K562 (cell line): ENCODE measurements around the gene LYPD4. TPM values are rescaled to one million over a fixed set of nuclear protein-coding genes. Genes with fewer than 3 reads are reported as not detected.

Experiments used
- ATAC-seq: fragments of 200-7000 bp; cut with Tn5 transposase; 3 replicates; pipeline ENCODE4 v1.9.1; 2020; ENCODE audit warnings: moderate library complexity
- BruUV-seq: library from RNA; stranded (reverse); fragments of 400-500 nt; replicated peaks from 2 replicates; lab custom pipeline; 2021; lab: Mats Ljungman, UMichigan
- CTCF ChIA-PET: fragments of 300-600 bp; formaldehyde crosslinking; extraction: SDS; loops from one replicate; lab custom pipeline; 2021; ENCODE audit warnings: low intra/inter-chr PET ratio; lab: Yijun Ruan, JAX
- POLR2A ChIA-PET: fragments of 300-600, 350-650 bp; sonication (Branson Sonifier 250); formaldehyde crosslinking; extraction: SDS; loops from one replicate; lab custom pipeline; 2021; ENCODE audit warnings: antibody characterized with exemption, inconsistent platforms; lab: Yijun Ruan, JAX
- DNase-seq, 4 experiments: peaks; one replicate each; pipeline versions ENCODE4 v3.0.0 to v3.0.0-alpha.2; 2011 to 2018; ENCODE audit warnings: low spot score in 3 of 4, mixed read lengths in 3 of 4; ENCODE audit errors: extremely low read depth in 1 of 4
- FAIRE-seq: peaks from 2 replicates; lab custom pipeline; 2011; peaks lifted over from hg19 to GRCh38; lab: Jason Lieb, UNC
- H2AFZ ChIP-seq: 2 replicates; pipeline ENCODE4 v1.6.0; 2011; ENCODE audit warnings: low read depth, low read length, control low read depth, inconsistent platforms
- H3K27ac ChIP-seq: fragments of 200-600 bp; 3 replicates; pipeline ENCODE4 v1.8.0; 2011; ENCODE audit warnings: low read depth, mild to moderate bottlenecking, control low read depth, inconsistent platforms, low read length, moderate library complexity, mixed read lengths; ENCODE audit errors: extremely low read depth
- H3K27me3 ChIP-seq, 2 experiments: fragments of 300-600 bp in 1 of 2; 2 replicates in 1 of 2; 3 replicates in 1 of 2; pipeline versions ENCODE4 v1.6.0 to v1.8.0; 2011; ENCODE audit warnings: inconsistent platforms in 2 of 2, low read length in 2 of 2, mild to moderate bottlenecking in 1 of 2, mixed read lengths in 1 of 2, moderate library complexity in 1 of 2; ENCODE audit not compliant: control insufficient read depth in 2 of 2, insufficient read depth in 2 of 2
- H3K36me3 ChIP-seq: fragments of 300-600 bp; 3 replicates; pipeline ENCODE4 v1.8.0; 2011; ENCODE audit warnings: mild to moderate bottlenecking, low read length, inconsistent platforms; ENCODE audit not compliant: control insufficient read depth, insufficient read depth
- H3K4me1 ChIP-seq, 2 experiments: fragments of 200-600 bp in 1 of 2; replicated peaks in 1 of 2; 2 replicates in 1 of 2; 3 replicates in 1 of 2; pipeline versions ENCODE4 v1.5.1 to v1.8.0; 2011; ENCODE audit warnings: inconsistent platforms in 2 of 2, low read length in 2 of 2, mild to moderate bottlenecking in 1 of 2, mixed read lengths in 1 of 2, moderate library complexity in 1 of 2; ENCODE audit not compliant: control insufficient read depth in 2 of 2, insufficient read depth in 2 of 2
- H3K4me2 ChIP-seq: 2 replicates; pipeline ENCODE4 v1.6.1; 2011; ENCODE audit warnings: low read length, control low read depth, inconsistent platforms, mixed read lengths; ENCODE audit not compliant: insufficient read depth
- H3K4me3 ChIP-seq: fragments of 200-600 bp; sonication (generic), shearing (Covaris generic); 2 replicates; pipeline ENCODE4 v1.5.1; 2016; ENCODE audit warnings: control low read depth, inconsistent platforms
- H3K79me2 ChIP-seq: fragments of 200-600 bp; 3 replicates; pipeline ENCODE4 v1.8.0; 2011; ENCODE audit warnings: low read length, inconsistent platforms; ENCODE audit not compliant: control insufficient read depth, insufficient read depth
- H3K9ac ChIP-seq, 2 experiments: 2 replicates each; pipeline versions ENCODE4 v1.6.0 to v1.6.1; 2011; ENCODE audit warnings: low read depth in 2 of 2, low read length in 2 of 2, control low read depth in 1 of 2, inconsistent platforms in 1 of 2, mild to moderate bottlenecking in 1 of 2, mixed read lengths in 1 of 2; ENCODE audit not compliant: insufficient read depth in 1 of 2
- H3K9me1 ChIP-seq: one replicate; pipeline ENCODE4 v1.6.0; 2011; ENCODE audit warnings: inconsistent platforms, mild to moderate bottlenecking, low read length, moderate library complexity; ENCODE audit not compliant: control insufficient read depth, insufficient read depth
- H3K9me3 ChIP-seq: replicated peaks from 2 replicates; pipeline ENCODE4 v1.5.1; 2011; ENCODE audit warnings: low read depth, low read length, inconsistent platforms; ENCODE audit not compliant: control insufficient read depth, insufficient read depth
- H4K20me1 ChIP-seq: replicated peaks from 2 replicates; pipeline ENCODE4 v1.6.1; 2011; ENCODE audit warnings: low read length, inconsistent platforms, mixed read lengths; ENCODE audit not compliant: control insufficient read depth, insufficient read depth
- E2F4 ChIP-seq: sonication (generic); formaldehyde crosslinking; IDR thresholded peaks from 2 replicates; pipeline ENCODE4 v1.8.0; 2022; ENCODE audit warnings: mild to moderate bottlenecking, low read depth, missing genetic modification reagents
- ETV6 ChIP-seq, 3 experiments: fragments of 150-350 bp in 1 of 3; sonication (generic) in 1 of 3; formaldehyde crosslinking in 1 of 3; IDR thresholded peaks; 2 replicates each; pipeline versions ENCODE4 v1.6.1 to v1.8.0; 2014 to 2022; ENCODE audit warnings: borderline replicate concordance in 2 of 3, low read depth in 2 of 3, antibody characterized with exemption in 1 of 3, low read length in 1 of 3, mild to moderate bottlenecking in 1 of 3, missing genetic modification reagents in 1 of 3
- GTF2B ChIP-seq: IDR thresholded peaks from 2 replicates; pipeline ENCODE4 v1.6.1; 2011; ENCODE audit not compliant: insufficient read length; ENCODE audit errors: extremely low read depth
- MED1 ChIP-seq: sonication (generic); formaldehyde crosslinking; IDR thresholded peaks from 2 replicates; pipeline ENCODE4 v1.8.1; 2023; ENCODE audit warnings: missing genetic modification reagents, borderline replicate concordance
- MXI1 ChIP-seq: IDR thresholded peaks from 2 replicates; pipeline ENCODE4 v1.6.1; 2011; ENCODE audit warnings: low read depth, mild to moderate bottlenecking, improper control_type of control experiment, low read length
- POLR2A ChIP-seq: fragments of 450-650 bp; conservative IDR thresholded peaks from 2 replicates; pipeline ENCODE4 v1.6.1; 2016
- SNRNP70 ChIP-seq: fragments of 200-400 bp; formaldehyde crosslinking; optimal IDR thresholded peaks from 2 replicates; pipeline ENCODE3; 2017; ENCODE audit warnings: low read depth, low read length
- ZBTB5 ChIP-seq: fragments of 450-650 bp; IDR thresholded peaks from 2 replicates; pipeline ENCODE4 v1.6.1; 2017; ENCODE audit warnings: antibody characterized with exemption
- ZFX ChIP-seq: sonication (generic); formaldehyde crosslinking; IDR thresholded peaks from 2 replicates; pipeline ENCODE4 v1.8.0; 2022; ENCODE audit warnings: mild to moderate bottlenecking, missing genetic modification reagents, moderate library complexity
- ZNF354B ChIP-seq: fragments of 250-450 bp; sonication (Bioruptor Pico); IDR thresholded peaks from 2 replicates; pipeline ENCODE4 v1.4.0; 2020
- ZNF696 ChIP-seq: fragments of 250-450 bp; sonication (Bioruptor Pico); conservative IDR thresholded peaks from 2 replicates; pipeline ENCODE4 v1.4.0; 2020; ENCODE audit warnings: mild to moderate bottlenecking, moderate library complexity
- ZNF75A ChIP-seq: fragments of 450-650 bp; formaldehyde crosslinking; IDR thresholded peaks from 2 replicates; pipeline ENCODE4 v1.4.0; 2020; ENCODE audit warnings: mild to moderate bottlenecking
- ZZZ3 ChIP-seq: fragments of 450-650 bp; IDR thresholded peaks from 2 replicates; pipeline ENCODE4 v1.6.1; 2016; ENCODE audit warnings: antibody characterized with exemption, mild to moderate bottlenecking, moderate library complexity
- WGBS: fragments of 100-300 bp; shearing (Covaris generic); methylation state at CpG from one replicate; pipeline ENCODE4 v1.1.6; 2016; ENCODE audit warnings: low coverage, mixed read lengths; ENCODE audit not compliant: insufficient coverage; ENCODE audit errors: missing lambda C conversion rate; 5-methylcytosine and 5-hydroxymethylcytosine counted together
- in situ Hi-C: fragments of 300-500 bp; cut with MboI; formaldehyde crosslinking; loops from 4 replicates; pipeline ENCODE4 v1.15.0; 2018; ENCODE audit warnings: inconsistent platforms, mixed read lengths
- intact Hi-C: fragments of 100-400 bp; cut with micrococcal nuclease; formaldehyde crosslinking; loops from 2 replicates; pipeline ENCODE4 v1.14.2; 2022
- polyA plus RNA-seq, 8 experiments: library from polyadenylated mRNA; depleted of rRNA in 4 of 8; stranded (reverse) in 5 of 8; unstranded in 3 of 8; fragments of >200 nt; fragmentation: Nextera tagmentation in 2 of 8; fragmentation: Illumina TruSeq in 1 of 8; extraction: Ambion mirVana in 2 of 8; extraction: Trizol in 1 of 8; gene quantifications; 2 replicates each; pipeline versions ENCODE4 v1.2.1 to v1.2.3, GENCODE V29; 2011 to 2014; ENCODE audit warnings: inconsistent platforms in 1 of 8, missing spikeins in 1 of 8
- total RNA-seq, 7 experiments: library from RNA; depleted of rRNA in 6 of 7; stranded (reverse); fragments of >200 nt in 6 of 7; fragmentation: Illumina TruSeq in 2 of 7; extraction: Trizol in 2 of 7; gene quantifications; 2 replicates each; pipeline versions ENCODE4 v1.2.1 to v1.2.3, GENCODE V29; 2011 to 2021; ENCODE audit warnings: low replicate concordance in 1 of 7
- TF ChIP-seq, protein P1 (sequence below), 2 experiments: IDR thresholded peaks; 2 replicates each; pipeline ENCODE4 v1.6.1; 2011; ENCODE audit warnings: borderline replicate concordance in 1 of 2, control low read depth in 1 of 2, low read depth in 1 of 2, low read length in 1 of 2, mild to moderate bottlenecking in 1 of 2, mixed read lengths in 1 of 2, moderate library complexity in 1 of 2; ENCODE audit not compliant: insufficient read depth in 1 of 2, insufficient read length in 1 of 2, poor library complexity in 1 of 2, severe bottlenecking in 1 of 2; ENCODE audit errors: extremely low read depth in 1 of 2

The LYPD4 gene
- total and polyA plus RNA-seq, 9 of the 15 experiments (the other 6 are each of a cell fraction or from before 2014, with no cell fraction given), result 0.11 TPM; not detected in 8

- no peak for TF ChIP-seq E2F4 (CRISPR knock-in tag)
- no peak for TF ChIP-seq GTF2B
- TF ChIP-seq ZNF354B (CRISPR knock-in tag), result no peak
- no peak for TF ChIP-seq ZZZ3
- no peak for TF ChIP-seq MXI1
- no peak for TF ChIP-seq ZNF75A (CRISPR knock-in tag)
- no peak for TF ChIP-seq ETV6 (IDR thresholded peaks at IDR 0.05; ENCODE audit: borderline replicate concordance in 1 of 2, low read depth in 2 of 2, low read length in 1 of 2)
- TF ChIP-seq ETV6 (CRISPR knock-in tag; IDR thresholded peaks at IDR 0.05; ENCODE audit: borderline replicate concordance), result no peak
Measured at GRCh38 chr19:41869374-41869955, 25.0 kb upstream of the LYPD4 start (continued).

DNA sequence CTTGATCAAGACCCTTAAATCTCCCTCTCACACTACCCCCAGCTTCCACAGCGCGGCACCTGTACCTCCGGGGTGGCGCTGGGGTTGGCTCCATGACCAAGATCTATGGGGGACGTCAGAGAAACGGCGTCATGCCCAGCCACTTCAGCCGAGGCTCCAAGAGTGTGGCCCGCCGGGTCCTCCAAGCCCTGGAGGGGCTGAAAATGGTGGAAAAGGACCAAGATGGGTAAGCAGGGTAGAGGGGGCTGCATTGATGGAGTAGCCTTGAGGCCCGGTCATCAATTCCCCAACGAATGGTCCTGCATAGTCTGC lies 24.5 kb upstream of the LYPD4 start:
- peaks cover 42% of the 10 kb centered on the region for H3K79me2 ChIP-seq
- TF ChIP-seq POLR2A, result 0 out of 2 replicates have a peak, but pooled peaks have one; percentile 4
- TF ChIP-seq, protein P1, sequence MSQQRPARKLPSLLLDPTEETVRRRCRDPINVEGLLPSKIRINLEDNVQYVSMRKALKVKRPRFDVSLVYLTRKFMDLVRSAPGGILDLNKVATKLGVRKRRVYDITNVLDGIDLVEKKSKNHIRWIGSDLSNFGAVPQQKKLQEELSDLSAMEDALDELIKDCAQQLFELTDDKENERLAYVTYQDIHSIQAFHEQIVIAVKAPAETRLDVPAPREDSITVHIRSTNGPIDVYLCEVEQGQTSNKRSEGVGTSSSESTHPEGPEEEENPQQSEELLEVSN (IDR thresholded peaks at IDR 0.05; ENCODE audit: borderline replicate concordance in 1 of 2, extremely low read depth in 1 of 2, insufficient read depth in 1 of 2, insufficient read length in 1 of 2, low read depth in 1 of 2, low read length in 1 of 2, poor library complexity in 1 of 2, severe bottlenecking in 1 of 2), result no peak
- TF ChIP-seq ZNF696 (CRISPR knock-in tag), result no peak
- TF ChIP-seq MED1 (CRISPR knock-in tag), result no peak
- TF ChIP-seq ZBTB5, result no peak
- TF ChIP-seq ZFX (CRISPR knock-in tag), result no peak
- peak; percentile 39 for TF ChIP-seq SNRNP70
- DNase-seq, result no peak
- H3K27me3 ChIP-seq, result no peaks in the 10 kb centered on the region
- in situ Hi-C loops, result no loop called here
- peaks cover 5 to 28% of the 10 kb centered on the region in 2 experiments; a peak in 3 of 5 replicates for H3K4me1 ChIP-seq
- ChIA-PET CTCF (no interaction called here), POLR2A (interaction anchor here (0.6 to 6.2 kb wide), 9 partner anchors 9 to 810 kb away, joined by 3 to 54 read pairs (median 3); partner anchors contain the start of gene RPS19)
- 93% methylated on average over 12 of the region's 12 CpGs for WGBS
- H3K36me3 ChIP-seq, result peaks cover 74% of the 10 kb centered on the region
- peaks cover 57% of the 10 kb centered on the region for H4K20me1 ChIP-seq
- no TSS peak for BruUV-seq
- no peak overlapping the region for H3K4me2 ChIP-seq
- H3K9me1 ChIP-seq, result peaks cover 3% of the 10 kb centered on the region
- no peak overlapping the region for H3K9ac ChIP-seq
- H2AFZ ChIP-seq, result no peak overlapping the region
- intact Hi-C loops, result no loop called here
- ATAC-seq, result no peak
- no peak for FAIRE-seq
- no peaks in the 10 kb centered on the region for H3K9me3 ChIP-seq
- H3K4me3 ChIP-seq, result no peak overlapping the region
- H3K27ac ChIP-seq, result no peak overlapping the region; the same call in 2 of the 3 replicates
